ENCODE data around the gene ZNF768. TPM values are rescaled to one million over a fixed set of nuclear protein-coding genes. Genes with fewer than 3 reads are reported as not detected.

ZNF768 gene
- total RNA-seq, 1 experiment from 2014 or later = 43.7 TPM

Other genes starting within 250 kb of the ZNF768 start
- gene CD2BP2, start 171.3 kb downstream of the ZNF768 start, total RNA-seq (2014; rRNA removed; shearing (Covaris generic)) = 87.1 and 116 TPM in 2 replicates
- gene TBC1D10B, start 156.1 kb downstream of the ZNF768 start, total RNA-seq (2014; rRNA removed; shearing (Covaris generic)) = 47.0 and 55.6 TPM in 2 replicates
- gene MYL11, start 151.8 kb downstream of the ZNF768 start, total RNA-seq (2014; rRNA removed; shearing (Covaris generic)) = not detected in 2 replicates
- not detected in 2 replicates for gene SEPTIN1, start 144.0 kb downstream of the ZNF768 start, total RNA-seq (2014; rRNA removed; shearing (Covaris generic))
- 19.1 and 20.7 TPM in 2 replicates for gene ZNF48, start 131.1 kb downstream of the ZNF768 start, total RNA-seq (2014; rRNA removed; shearing (Covaris generic))
- gene ZNF771, start 119.0 kb downstream of the ZNF768 start, total RNA-seq (2014; rRNA removed; shearing (Covaris generic)) = 19.2 and 27.4 TPM in 2 replicates
- 74.5 and 86.1 TPM in 2 replicates for gene DCTPP1, start 96.5 kb downstream of the ZNF768 start, total RNA-seq (2014; rRNA removed; shearing (Covaris generic))
- gene SEPHS2, start 80.7 kb downstream of the ZNF768 start, total RNA-seq (2014; rRNA removed; shearing (Covaris generic)) = 4.9 and 7.2 TPM in 2 replicates
- 0.17 and 0.26 TPM in 2 replicates for gene ITGAL, start 53.8 kb downstream of the ZNF768 start, total RNA-seq (2014; rRNA removed; shearing (Covaris generic))
- gene ZNF747, start 8.3 kb upstream of the ZNF768 start, total RNA-seq (2014; rRNA removed; shearing (Covaris generic)) = 2.0 and 2.5 TPM in 2 replicates
- 7.3 and 8.1 TPM in 2 replicates for gene ZNF764, start 31.8 kb upstream of the ZNF768 start, total RNA-seq (2014; rRNA removed; shearing (Covaris generic))
- 6.9 and 11.9 TPM in 2 replicates for gene ZNF688, start 45.1 kb upstream of the ZNF768 start, total RNA-seq (2014; rRNA removed; shearing (Covaris generic))
- not detected in 2 replicates for gene ZNF785, start 59.1 kb upstream of the ZNF768 start, total RNA-seq (2014; rRNA removed; shearing (Covaris generic))
- 11.7 and 16.6 TPM in 2 replicates for gene ZNF689, start 83.8 kb upstream of the ZNF768 start, total RNA-seq (2014; rRNA removed; shearing (Covaris generic))
- 9.1 and 13.7 TPM in 2 replicates for gene PRR14, start 124.4 kb upstream of the ZNF768 start, total RNA-seq (2014; rRNA removed; shearing (Covaris generic))
- 16.0 and 24.9 TPM in 2 replicates for gene FBRS, start 131.9 kb upstream of the ZNF768 start, total RNA-seq (2014; rRNA removed; shearing (Covaris generic))
- gene SRCAP, start 172.6 kb upstream of the ZNF768 start, total RNA-seq (2014; rRNA removed; shearing (Covaris generic)) = 9.3 and 11.4 TPM in 2 replicates
- gene PHKG2, start 221.9 kb upstream of the ZNF768 start, total RNA-seq (2014; rRNA removed; shearing (Covaris generic)) = 57.7 and 61.5 TPM in 2 replicates
- gene CFAP119, start 235.5 kb upstream of the ZNF768 start, total RNA-seq (2014; rRNA removed; shearing (Covaris generic)) = 6.5 and 10.5 TPM in 2 replicates
- gene RNF40, start 235.8 kb upstream of the ZNF768 start, total RNA-seq (2014; rRNA removed; shearing (Covaris generic)) = 105 and 107 TPM in 2 replicates

Data from A172 (cell line).